ENCODE results near the gene AZIN2. TPM values are rescaled to one million over a fixed set of nuclear protein-coding genes. Genes with fewer than 3 reads are reported as not detected.

The AZIN2 gene
- total and polyA plus RNA-seq, 2 of the 13 experiments (the other 11 are each of a cell fraction or from before 2014, with no cell fraction given), result 1.7 to 3.5 TPM

DNA sequence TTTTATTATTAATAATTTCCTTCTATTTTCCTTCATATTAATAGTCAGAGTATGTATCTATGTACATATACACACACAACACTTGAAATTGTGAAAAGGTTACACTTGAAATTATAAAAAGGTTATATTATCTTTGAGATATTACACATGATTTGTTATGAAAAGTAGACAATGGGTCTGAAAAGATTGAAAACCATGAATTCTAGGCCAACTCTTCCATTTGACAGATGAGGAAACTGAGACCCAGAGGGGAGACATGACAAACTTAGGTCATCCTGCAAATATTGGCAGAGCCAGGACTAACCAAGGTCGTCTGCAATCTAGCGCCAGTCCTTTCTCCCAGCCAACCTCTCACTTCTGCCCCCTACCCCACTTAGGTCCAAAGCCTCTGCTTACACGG, 67.7 kb downstream of the AZIN2 start:
- no peak overlapping the region for H3K9ac ChIP-seq (ENCODE audit: insufficient read depth, low read depth, low read length)
- BruUV-seq (replicated peaks), result no TSS peak
- H2AFZ ChIP-seq (ENCODE audit: low read length), result no peak overlapping the region
- no peak overlapping the region for H3K27ac ChIP-seq (ENCODE audit: extremely low read length, insufficient read depth, low read length)
- H3K4me1 ChIP-seq (ENCODE audit: insufficient read depth, low read length), result peaks cover 10% of the 10 kb centered on the region
- no peak overlapping the region for H3K4me2 ChIP-seq (ENCODE audit: low read depth, low read length)
- ChIA-PET POLR2A (no interaction called here), CTCF (ENCODE audit: low intra/inter-chr PET ratio, low total read pairs) (no interaction called here)
- no peaks in the 10 kb centered on the region for H4K20me1 ChIP-seq (ENCODE audit: insufficient read depth, low read length)
- no peaks in the 10 kb centered on the region; a peak in 1 of 5 replicates for H3K27me3 ChIP-seq (ENCODE audit: control insufficient read depth in 1 of 2, insufficient read depth in 2 of 2, low read length in 2 of 2)
- no peak for ATAC-seq
- WGBS (ENCODE audit: low lambda C conversion rate), result 74% methylated on average over 3 of the region's 3 CpGs
- no peaks in the 10 kb centered on the region; a peak in 1 of 5 replicates for H3K36me3 ChIP-seq (replicated peaks in 1 of 2; ENCODE audit: control insufficient read depth in 1 of 2, insufficient read depth in 2 of 2, low read length in 2 of 2)
- TF ChIP-seq ZNF629 (CRISPR knock-in tag; conservative IDR thresholded peaks at IDR 0.05), result peak; percentile 59
- TF ChIP-seq, protein P1, sequence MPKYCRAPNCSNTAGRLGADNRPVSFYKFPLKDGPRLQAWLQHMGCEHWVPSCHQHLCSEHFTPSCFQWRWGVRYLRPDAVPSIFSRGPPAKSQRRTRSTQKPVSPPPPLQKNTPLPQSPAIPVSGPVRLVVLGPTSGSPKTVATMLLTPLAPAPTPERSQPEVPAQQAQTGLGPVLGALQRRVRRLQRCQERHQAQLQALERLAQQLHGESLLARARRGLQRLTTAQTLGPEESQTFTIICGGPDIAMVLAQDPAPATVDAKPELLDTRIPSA (CRISPR knock-in tag; IDR thresholded peaks at IDR 0.05; ENCODE audit: borderline replicate concordance), result no peak
- intact Hi-C loops (cut with micrococcal nuclease; ENCODE audit: unreplicated experiment) (no loop called here), in situ Hi-C loops (cut with HindIII; ENCODE audit: extremely low pct_ligation_motif_present, low pct_unique_long_range_greater_than_20kb) (no loop called here)
- H3K9me3 ChIP-seq (ENCODE audit: low read length), result no peaks in the 10 kb centered on the region
- no peak overlapping the region for H3K4me3 ChIP-seq (replicated peaks in 1 of 3; ENCODE audit: insufficient read depth in 1 of 3, low read depth in 2 of 3, low read length in 3 of 3)
- no peak for DNase-seq (ENCODE audit: low spot score)
- no peaks in the 10 kb centered on the region for H3K79me2 ChIP-seq (ENCODE audit: insufficient read depth, low read length)
- no peak for FAIRE-seq

DNA sequence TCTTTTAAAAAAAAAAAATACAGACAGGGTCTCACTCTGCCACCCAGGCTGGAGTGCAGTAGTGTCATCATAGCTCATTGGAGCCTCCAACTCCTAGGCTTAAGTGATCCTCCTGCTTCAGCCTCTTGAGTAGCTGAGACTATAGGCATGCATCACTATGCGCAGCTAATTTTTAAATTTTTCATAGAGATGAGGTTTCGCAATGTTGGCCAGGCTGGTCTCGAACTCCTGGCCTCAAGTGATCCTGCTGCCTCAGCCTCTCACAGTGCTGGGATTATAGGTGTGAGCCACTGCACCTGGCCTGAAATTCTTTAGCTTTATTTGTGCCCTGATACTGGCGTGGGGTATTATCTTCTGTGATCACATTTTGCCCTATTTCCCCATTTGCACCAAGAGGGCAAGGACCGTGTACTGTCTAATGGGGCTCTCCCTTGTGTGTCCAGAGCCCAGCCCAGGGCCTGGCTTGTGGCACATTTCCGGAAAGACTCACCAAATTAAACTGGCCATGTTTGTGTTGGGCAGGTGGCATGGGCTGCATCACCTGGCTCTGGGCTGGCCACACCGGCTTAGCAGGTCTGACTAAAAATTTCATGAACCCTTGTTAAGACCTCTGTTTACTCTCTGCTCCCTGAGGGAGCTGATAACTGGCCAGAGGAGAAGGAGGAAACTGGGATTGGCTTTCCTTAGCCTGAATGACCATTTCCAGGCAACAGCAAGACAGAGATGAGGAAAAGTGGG, 68.7 kb downstream of the AZIN2 start:
- H3K9me3 ChIP-seq (ENCODE audit: low read length), result no peaks in the 10 kb centered on the region
- BruUV-seq (replicated peaks), result no TSS peak
- ATAC-seq (no peak), DNase-seq (ENCODE audit: low spot score) (no peak), FAIRE-seq (no peak)
- TF ChIP-seq SETDB1 (CRISPR knock-in tag; IDR thresholded peaks at IDR 0.05; ENCODE audit: borderline replicate concordance), result no peak
- TF ChIP-seq CEBPB (IDR thresholded peaks at IDR 0.05; ENCODE audit: borderline replicate concordance, low read depth, low read length), result peak; percentile 47; the same call in 1 of the 2 replicates
- in situ Hi-C loops (cut with HindIII; ENCODE audit: extremely low pct_ligation_motif_present, low pct_unique_long_range_greater_than_20kb), result no loop called here
- H3K4me1 ChIP-seq (ENCODE audit: insufficient read depth, low read length), result peaks cover 14% of the 10 kb centered on the region
- no peaks in the 10 kb centered on the region; a peak in 1 of 5 replicates for H3K27me3 ChIP-seq (ENCODE audit: control insufficient read depth in 1 of 2, insufficient read depth in 2 of 2, low read length in 2 of 2)
- H3K79me2 ChIP-seq (ENCODE audit: insufficient read depth, low read length), result no peaks in the 10 kb centered on the region
- H3K27ac ChIP-seq (ENCODE audit: extremely low read length, insufficient read depth, low read length), result no peak overlapping the region
- H2AFZ ChIP-seq (ENCODE audit: low read length), result no peak overlapping the region
- H3K4me3 ChIP-seq (replicated peaks in 1 of 3; ENCODE audit: insufficient read depth in 1 of 3, low read depth in 2 of 3, low read length in 3 of 3), result no peak overlapping the region
- POLR2A ChIA-PET, result no interaction called here
- H3K36me3 ChIP-seq (replicated peaks in 1 of 2; ENCODE audit: control insufficient read depth in 1 of 2, insufficient read depth in 2 of 2, low read length in 2 of 2), result no peaks in the 10 kb centered on the region; a peak in 1 of 5 replicates
- CTCF ChIA-PET (ENCODE audit: low intra/inter-chr PET ratio, low total read pairs), result no interaction called here
- WGBS (ENCODE audit: low lambda C conversion rate), result 90% methylated on average over 7 of the region's 7 CpGs
- H3K4me2 ChIP-seq (ENCODE audit: low read depth, low read length), result no peak overlapping the region
- H4K20me1 ChIP-seq (ENCODE audit: insufficient read depth, low read length), result no peaks in the 10 kb centered on the region
- intact Hi-C loops (cut with micrococcal nuclease; ENCODE audit: unreplicated experiment), result no loop called here
- no peak overlapping the region for H3K9ac ChIP-seq (ENCODE audit: insufficient read depth, low read depth, low read length)

Data from HepG2 (cell line).